NT2/D1 (cell line): ENCODE measurements around the gene PADI4.

Experiments used
- DNase-seq: peaks from one replicate; pipeline ENCODE4 v3.0.0-alpha.2; 2011; ENCODE audit warnings: low read depth, low spot score
- H3K27me3 ChIP-seq: 2 replicates; pipeline ENCODE4 v1.6.0; 2011; ENCODE audit warnings: mild to moderate bottlenecking; ENCODE audit not compliant: insufficient read length, insufficient read depth
- H3K36me3 ChIP-seq: 2 replicates; pipeline ENCODE4 v1.6.1; 2011; ENCODE audit warnings: mild to moderate bottlenecking, low read length, mixed read lengths; ENCODE audit not compliant: insufficient read depth, insufficient read length
- H3K4me1 ChIP-seq: 2 replicates; pipeline ENCODE4 v1.5.1; 2011; ENCODE audit not compliant: insufficient read depth, insufficient read length
- H3K4me3 ChIP-seq: 2 replicates; pipeline ENCODE4 v1.5.1; 2011; ENCODE audit warnings: low read depth; ENCODE audit not compliant: insufficient read length
- H3K9ac ChIP-seq: 2 replicates; pipeline ENCODE4 v1.6.0; 2011; ENCODE audit warnings: low read depth; ENCODE audit not compliant: insufficient read length
- H3K9me3 ChIP-seq: 2 replicates; pipeline ENCODE4 v1.5.1; 2011; ENCODE audit warnings: mild to moderate bottlenecking, low read length; ENCODE audit not compliant: insufficient read depth
- SUZ12 ChIP-seq: IDR thresholded peaks from 2 replicates; pipeline ENCODE4 v1.6.1; 2011; ENCODE audit not compliant: insufficient read length, insufficient read depth; ENCODE audit errors: extremely low read depth
- YY1 ChIP-seq: IDR thresholded peaks from 2 replicates; pipeline ENCODE4 v1.6.1; 2011; ENCODE audit not compliant: insufficient read length, insufficient read depth
- ZNF274 ChIP-seq: IDR thresholded peaks from 2 replicates; pipeline ENCODE4 v1.6.1; 2011; ENCODE audit warnings: mild to moderate bottlenecking, low read depth, low read length

The PADI4 gene

DNA sequence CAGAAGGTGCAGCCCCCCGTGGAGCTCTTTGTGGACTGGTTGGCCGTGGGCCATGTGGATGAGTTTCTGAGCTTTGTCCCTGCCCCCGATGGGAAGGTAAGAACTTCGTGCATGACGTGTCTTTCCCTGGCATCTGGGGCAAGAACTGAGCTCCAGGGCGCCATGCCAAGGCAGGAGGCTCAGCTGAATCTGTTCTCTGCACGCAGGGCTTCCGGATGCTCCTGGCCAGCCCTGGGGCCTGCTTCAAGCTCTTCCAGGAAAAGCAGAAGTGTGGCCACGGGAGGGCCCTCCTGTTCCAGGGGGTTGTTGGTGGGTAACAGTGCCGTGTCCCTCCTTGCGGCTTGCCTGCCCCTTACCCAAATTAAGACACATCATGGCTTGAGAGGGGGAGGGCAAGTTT lies 31.4 kb upstream of the PADI4 start:
- H3K9ac ChIP-seq: peak overlapping the region; percentile 11
- no peak for DNase-seq

DNA sequence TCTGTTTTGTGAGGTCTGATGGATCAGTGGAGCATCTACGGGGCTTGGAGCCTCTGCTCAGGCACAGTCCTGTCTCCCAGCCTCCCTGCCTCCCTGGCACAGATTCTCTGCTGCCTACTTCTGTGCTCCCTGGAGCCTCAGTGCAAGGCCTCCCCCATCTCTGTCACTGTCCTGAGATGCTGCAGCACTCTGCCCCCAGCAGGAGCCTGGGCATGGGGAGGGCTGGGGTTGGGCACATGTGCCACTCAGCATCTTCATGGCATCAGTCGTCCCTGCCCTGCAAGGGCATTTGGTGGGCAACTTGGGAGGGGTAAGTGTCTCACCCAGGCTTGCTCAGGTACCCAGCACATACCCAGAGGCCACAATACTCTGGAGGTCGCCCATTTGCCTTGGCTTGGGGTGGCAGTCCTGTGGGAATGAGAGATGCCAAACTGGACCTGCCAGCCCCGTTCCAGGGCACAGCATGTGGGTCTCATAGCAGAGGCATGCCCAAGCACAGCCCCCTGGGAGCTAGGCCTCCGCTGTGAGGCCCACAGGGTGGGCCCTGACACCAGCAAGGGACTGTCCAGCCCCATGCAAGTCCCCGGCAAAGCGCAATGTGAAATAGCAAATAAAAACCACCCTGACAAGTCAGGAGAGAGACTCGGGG lies 30.4 kb upstream of the PADI4 start:
- Histone ChIP-seq H3K4me1 (peaks cover 2% of the 10 kb centered on the region), H3K9me3 (no peaks in the 10 kb centered on the region), H3K9ac (no peak overlapping the region), H3K27me3 (no peaks in the 10 kb centered on the region), H3K4me3 (no peak overlapping the region), H3K36me3 (no peaks in the 10 kb centered on the region)
- TF ChIP-seq ZNF274: no peak
- no peak for TF ChIP-seq YY1
- TF ChIP-seq SUZ12: no peak
- no peak for DNase-seq

More for the DNA sequence above, 31.4 kb upstream of the PADI4 start:
- no peaks in the 10 kb centered on the region for H3K9me3 ChIP-seq
- H3K36me3 ChIP-seq: no peaks in the 10 kb centered on the region
- TF ChIP-seq YY1 (no peak), ZNF274 (no peak), SUZ12 (no peak)
- no peaks in the 10 kb centered on the region for H3K27me3 ChIP-seq
- peaks cover 2% of the 10 kb centered on the region for H3K4me1 ChIP-seq
- no peak overlapping the region for H3K4me3 ChIP-seq

DNA sequence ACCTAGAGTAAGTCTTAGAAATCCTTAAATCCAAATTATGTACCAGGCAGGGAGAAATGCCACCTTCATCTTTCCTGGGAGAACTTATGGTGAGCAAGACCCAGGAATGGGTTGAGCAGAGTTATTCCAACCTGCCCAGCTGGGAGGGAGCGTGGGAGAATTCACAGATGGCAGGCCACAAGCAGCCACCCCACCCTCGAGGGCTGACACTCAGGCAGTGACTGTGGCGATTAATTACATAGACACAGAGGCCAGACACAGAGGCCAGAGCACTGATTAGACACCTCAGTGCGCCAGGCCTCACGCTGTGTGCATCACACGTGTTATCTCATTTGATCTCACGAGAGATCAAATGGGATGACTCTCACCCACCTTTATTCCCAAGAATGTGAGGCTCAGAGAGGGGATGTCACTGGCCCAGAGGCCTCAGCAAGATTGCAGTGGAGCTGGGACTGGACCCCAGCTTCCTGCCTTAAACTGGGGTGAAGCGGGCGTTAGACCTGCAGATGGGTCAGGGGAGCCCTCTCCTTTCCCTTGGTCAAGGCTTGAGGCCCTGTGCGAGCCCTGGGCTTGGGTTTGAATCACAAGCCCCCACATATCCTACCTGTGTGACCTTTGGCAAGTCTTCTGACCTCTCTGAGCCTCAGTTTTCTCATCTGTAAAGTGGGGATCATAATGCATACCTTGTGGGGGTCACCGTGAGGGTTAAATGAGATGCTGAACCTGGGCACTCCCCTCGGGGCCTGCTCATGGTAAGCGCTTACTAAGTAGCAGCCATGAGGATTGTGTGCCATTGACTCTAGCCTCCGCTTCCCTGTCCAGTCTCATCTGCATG lies 28.8 kb upstream of the PADI4 start:
- no peak for TF ChIP-seq YY1
- no peak for TF ChIP-seq SUZ12
- TF ChIP-seq ZNF274: no peak
- Histone ChIP-seq H3K36me3 (no peaks in the 10 kb centered on the region), H3K4me1 (peaks cover 2% of the 10 kb centered on the region), H3K9me3 (no peaks in the 10 kb centered on the region), H3K4me3 (no peak overlapping the region), H3K9ac (no peak overlapping the region), H3K27me3 (no peaks in the 10 kb centered on the region)
- DNase-seq: no peak

DNA sequence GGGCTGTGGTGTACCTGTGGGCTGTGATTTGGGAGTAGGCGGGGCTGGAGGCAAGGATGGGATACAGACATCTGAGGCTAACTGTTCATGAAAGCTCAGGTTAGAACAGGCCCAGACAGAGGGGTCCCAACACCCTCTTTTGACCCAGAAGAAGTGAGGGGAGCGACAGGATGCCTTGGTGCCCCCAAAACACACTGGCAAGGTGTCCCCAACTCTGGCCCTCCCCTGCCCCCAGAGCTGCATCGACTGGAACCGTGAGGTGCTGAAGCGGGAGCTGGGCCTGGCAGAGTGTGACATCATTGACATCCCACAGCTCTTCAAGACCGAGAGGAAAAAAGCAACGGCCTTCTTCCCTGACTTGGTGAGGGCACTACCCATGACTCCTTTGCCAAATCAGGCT lies 27.6 kb upstream of the PADI4 start:
- no peaks in the 10 kb centered on the region for H3K36me3 ChIP-seq
- H3K9ac ChIP-seq: no peak overlapping the region
- no peak for DNase-seq
- H3K4me3 ChIP-seq: no peak overlapping the region
- H3K4me1 ChIP-seq: peaks cover 2% of the 10 kb centered on the region
- H3K9me3 ChIP-seq: no peaks in the 10 kb centered on the region
- no peaks in the 10 kb centered on the region for H3K27me3 ChIP-seq
- no peak for TF ChIP-seq SUZ12

DNA sequence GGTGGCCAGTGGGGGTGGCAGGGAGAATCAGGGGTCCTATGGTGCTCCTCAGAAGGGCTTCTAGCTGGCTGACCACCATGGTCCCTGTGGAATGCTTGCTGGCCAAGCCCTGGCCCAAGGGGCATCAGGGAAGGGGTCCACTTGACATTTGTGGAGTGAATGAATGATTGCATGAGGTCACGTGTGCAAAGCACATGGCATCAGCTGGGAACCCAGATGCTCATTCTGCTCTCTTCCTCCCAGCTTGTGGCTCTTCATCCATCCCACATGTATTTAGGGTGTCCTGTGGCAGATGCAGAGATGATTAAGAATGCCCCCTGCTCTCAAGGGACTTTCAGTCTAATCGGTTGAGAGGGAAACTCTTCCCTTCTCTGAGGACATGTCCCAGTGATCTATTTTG lies 27.1 kb upstream of the PADI4 start:
- Histone ChIP-seq H3K4me1 (peaks cover 2% of the 10 kb centered on the region), H3K9me3 (no peaks in the 10 kb centered on the region), H3K4me3 (no peak overlapping the region), H3K9ac (no peak overlapping the region), H3K36me3 (no peaks in the 10 kb centered on the region), H3K27me3 (no peaks in the 10 kb centered on the region)
- no peak for TF ChIP-seq ZNF274
- TF ChIP-seq YY1: no peak
- DNase-seq: no peak

DNA sequence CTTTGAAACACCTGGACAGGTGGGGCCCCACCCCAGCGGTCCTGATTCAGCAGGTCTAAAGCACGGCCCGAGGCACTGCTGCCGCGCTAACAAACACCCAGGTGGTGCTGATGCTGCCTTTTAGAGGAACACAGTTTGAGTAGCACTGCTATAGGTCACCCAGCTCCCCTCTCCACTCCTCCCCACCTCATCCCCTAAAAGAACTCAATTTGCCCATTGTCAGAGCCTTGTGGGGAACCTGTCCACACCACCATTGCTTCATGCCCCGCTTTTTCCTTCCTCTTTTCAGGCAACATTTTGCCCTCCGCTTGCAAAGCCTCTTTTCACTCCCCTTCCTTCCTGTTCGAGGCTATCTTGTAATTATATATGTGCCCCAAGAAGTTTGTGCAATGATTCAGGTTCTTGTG lies 26.2 kb upstream of the PADI4 start:
- no peaks in the 10 kb centered on the region for H3K36me3 ChIP-seq
- TF ChIP-seq YY1 (no peak), SUZ12 (no peak), ZNF274 (no peak)
- no peaks in the 10 kb centered on the region for H3K27me3 ChIP-seq
- no peak overlapping the region for H3K4me3 ChIP-seq
- peaks cover 5% of the 10 kb centered on the region for H3K4me1 ChIP-seq
- no peaks in the 10 kb centered on the region for H3K9me3 ChIP-seq
- DNase-seq: no peak
- H3K9ac ChIP-seq: no peak overlapping the region

DNA sequence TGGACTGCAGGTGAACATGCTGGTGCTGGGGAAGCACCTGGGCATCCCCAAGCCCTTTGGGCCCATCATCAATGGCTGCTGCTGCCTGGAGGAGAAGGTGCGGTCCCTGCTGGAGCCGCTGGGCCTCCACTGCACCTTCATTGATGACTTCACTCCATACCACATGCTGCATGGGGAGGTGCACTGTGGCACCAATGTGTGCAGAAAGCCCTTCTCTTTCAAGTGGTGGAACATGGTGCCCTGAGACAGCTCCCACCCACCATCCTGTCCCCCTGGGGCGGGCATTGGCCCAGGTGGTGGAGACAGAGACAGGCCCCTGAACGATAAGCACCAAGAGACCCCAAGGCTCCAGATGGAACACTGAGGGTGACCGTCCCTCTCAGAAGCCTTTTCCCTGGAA lies 25.2 kb upstream of the PADI4 start:
- Histone ChIP-seq H3K4me1 (peaks cover 7% of the 10 kb centered on the region), H3K9me3 (no peaks in the 10 kb centered on the region), H3K4me3 (no peak overlapping the region), H3K9ac (no peak overlapping the region), H3K27me3 (no peaks in the 10 kb centered on the region), H3K36me3 (no peaks in the 10 kb centered on the region)
- TF ChIP-seq SUZ12 (no peak), YY1 (no peak), ZNF274 (no peak)
- no peak for DNase-seq
